ENCODE results near the gene RARRES2.

Gene RARRES2

GRCh38 chr7:150375662-150376521 is 34.5 kb upstream of the RARRES2 start:
- no peak for DNase-seq

DNA sequence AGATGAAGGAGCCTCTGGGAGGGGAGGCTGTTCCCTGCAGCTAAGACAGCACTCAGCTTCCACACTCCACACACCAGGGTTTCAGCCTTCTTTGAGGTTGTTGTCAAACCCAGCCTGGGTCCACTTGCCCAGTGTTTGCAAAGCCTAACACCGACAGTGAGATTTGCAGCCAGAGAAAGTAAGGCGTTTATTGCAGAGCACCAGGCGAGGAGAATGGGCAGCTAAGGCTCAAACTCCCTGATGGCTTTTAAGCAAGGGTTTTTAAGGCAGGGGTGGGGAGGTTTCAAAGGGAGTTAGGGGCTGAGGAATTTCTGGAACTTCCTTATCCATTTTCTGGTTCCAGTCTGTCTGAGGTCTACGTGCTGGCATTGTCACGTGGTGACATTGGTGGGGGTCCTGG is 33.0 kb upstream of the RARRES2 start:
- peak; percentile 94 for DNase-seq

- no peak for DNase-seq
Observed at GRCh38 chr7:150374026-150374425, 32.6 kb upstream of the RARRES2 start.

DNA sequence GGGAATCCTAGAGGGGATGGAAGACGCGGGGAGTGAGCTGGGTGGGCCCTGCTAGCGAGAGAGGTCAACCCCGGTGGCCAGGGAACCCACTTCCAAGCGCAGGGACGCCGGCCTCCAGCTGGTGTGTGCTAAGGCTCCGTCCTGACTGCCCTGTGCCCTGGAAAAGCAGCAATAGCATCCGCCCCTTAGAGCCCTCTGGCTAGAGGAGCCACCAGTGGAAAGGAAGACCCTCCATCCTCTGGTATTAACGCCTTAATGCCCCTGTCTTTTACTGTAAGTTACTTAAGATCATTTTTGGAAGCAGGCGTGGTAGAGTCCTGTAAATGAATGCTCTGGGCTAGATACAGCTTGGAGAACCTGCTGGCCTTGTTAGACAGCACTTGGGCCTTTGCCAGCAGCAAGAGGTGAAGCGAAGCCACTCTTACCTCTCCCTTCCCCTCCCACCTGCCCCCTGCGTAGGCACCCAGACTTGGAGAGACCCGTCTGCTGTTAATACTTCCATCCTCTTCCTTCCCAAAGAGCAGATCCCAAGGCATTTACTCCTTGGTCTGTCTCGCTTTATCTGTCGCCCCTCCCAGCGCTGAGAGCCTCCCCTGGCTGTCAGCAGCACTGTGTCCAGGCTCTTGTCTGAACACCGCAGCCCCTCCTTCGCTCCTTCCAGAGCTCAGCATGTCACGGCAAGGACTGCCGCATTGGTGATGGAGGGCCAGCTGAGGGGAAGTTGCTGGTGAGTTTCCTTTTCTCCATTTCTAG is 31.8 kb upstream of the RARRES2 start:
- DNase-seq: peak; percentile 78

DNA sequence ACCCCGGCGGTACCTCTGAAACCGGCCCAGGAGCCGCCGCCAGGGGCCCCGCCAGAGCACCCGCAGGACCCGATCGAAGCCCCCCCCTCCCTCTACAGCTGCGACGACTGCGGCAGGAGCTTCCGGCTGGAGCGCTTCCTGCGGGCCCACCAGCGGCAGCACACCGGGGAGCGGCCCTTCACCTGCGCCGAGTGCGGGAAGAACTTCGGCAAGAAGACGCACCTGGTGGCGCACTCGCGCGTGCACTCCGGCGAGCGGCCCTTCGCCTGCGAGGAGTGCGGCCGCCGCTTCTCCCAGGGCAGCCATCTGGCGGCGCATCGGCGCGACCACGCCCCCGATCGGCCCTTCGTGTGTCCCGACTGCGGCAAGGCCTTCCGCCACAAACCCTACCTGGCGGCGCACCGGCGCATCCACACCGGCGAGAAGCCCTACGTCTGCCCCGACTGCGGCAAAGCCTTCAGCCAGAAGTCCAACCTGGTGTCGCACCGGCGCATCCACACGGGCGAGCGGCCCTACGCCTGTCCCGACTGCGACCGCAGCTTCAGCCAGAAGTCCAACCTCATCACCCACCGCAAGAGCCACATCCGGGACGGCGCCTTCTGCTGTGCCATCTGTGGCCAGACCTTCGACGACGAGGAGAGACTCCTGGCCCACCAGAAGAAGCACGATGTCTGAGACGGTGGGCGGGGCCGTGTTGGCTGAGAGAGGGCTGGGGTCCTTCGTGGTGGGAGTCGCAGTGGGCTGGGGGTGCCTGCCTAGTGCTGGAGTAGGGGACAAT is 31.0 kb upstream of the RARRES2 start:
- DNase-seq: no peak

DNA sequence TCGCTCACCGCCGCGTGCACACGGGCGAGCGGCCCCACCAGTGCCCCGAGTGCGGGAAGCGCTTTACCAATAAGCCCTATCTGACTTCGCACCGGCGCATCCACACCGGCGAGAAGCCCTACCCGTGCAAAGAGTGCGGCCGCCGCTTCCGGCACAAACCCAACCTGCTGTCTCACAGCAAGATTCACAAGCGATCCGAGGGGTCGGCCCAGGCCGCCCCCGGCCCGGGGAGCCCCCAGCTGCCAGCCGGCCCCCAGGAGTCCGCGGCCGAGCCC is 30.5 kb upstream of the RARRES2 start:
- DNase-seq: no peak

GRCh38 chr7:150371131-150371995 is 29.9 kb upstream of the RARRES2 start:
- DNase-seq: no peak

DNA sequence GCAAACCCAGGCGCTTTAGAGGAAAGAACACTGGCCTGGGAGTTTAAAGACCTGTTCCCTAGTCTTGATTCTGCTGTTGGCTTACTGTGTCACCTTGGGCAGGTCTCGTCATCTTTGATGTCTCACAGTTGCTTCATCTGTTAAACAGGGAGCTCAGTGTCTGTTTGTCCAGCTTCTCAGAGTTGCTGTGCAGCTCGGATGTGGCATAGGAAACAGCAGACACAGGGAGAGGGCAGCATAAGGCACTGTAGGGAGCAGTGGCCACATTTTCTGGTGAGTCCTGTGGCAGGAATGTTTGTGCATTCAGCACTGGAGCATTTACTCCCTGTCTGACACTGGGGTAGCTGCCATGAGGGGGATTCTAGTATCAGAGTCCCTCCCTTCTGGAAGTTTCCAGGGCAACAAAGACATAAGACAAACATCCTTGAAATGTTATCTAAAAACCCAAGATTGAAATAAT is 29.2 kb upstream of the RARRES2 start:
- peak; percentile 69 for DNase-seq

GRCh38 chr7:150369748-150370501 is 28.5 kb upstream of the RARRES2 start:
- no peak for DNase-seq

DNA sequence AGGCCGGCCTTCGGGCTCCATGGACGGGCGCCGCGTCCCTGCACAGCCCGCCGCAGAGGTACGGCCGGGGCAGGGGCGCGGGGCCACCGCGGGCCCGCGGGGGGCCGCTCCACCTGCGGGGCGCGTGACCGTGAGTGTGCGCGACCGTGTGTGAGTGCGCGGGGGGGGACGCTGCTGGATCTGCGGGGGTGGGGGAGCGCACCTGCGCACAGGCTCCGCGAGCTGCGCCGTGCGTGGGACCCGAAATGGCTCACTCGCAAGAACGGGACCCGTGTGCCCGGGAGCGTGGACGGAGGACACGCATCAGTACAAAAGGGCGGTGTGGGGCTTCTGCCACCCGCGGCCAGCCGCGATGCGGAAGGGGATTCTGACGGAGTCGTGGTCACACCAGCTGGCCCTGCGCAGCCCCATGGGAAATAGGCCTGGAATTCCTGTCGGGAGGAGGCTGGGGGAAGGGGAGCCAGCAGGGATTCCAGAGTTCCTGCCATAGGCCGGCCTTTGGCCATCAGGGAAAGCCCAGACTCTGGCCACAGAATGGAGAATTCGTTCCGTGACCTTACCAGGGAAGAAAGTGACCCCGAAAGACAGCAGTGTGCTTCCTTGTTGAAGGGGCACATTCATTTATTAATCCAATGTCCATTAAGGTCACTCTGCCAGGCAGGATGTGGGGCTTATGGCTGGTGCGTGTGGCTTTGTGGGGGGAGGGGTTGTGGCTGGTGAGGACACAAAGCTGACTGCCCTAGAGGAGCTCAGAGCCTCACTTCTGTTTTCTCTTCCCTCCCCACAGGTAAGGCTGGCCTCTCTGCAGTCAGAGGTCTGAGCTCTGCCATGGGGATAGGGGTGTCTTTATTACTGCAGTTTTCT is 27.7 kb upstream of the RARRES2 start:
- DNase-seq: peak; percentile 92

DNA sequence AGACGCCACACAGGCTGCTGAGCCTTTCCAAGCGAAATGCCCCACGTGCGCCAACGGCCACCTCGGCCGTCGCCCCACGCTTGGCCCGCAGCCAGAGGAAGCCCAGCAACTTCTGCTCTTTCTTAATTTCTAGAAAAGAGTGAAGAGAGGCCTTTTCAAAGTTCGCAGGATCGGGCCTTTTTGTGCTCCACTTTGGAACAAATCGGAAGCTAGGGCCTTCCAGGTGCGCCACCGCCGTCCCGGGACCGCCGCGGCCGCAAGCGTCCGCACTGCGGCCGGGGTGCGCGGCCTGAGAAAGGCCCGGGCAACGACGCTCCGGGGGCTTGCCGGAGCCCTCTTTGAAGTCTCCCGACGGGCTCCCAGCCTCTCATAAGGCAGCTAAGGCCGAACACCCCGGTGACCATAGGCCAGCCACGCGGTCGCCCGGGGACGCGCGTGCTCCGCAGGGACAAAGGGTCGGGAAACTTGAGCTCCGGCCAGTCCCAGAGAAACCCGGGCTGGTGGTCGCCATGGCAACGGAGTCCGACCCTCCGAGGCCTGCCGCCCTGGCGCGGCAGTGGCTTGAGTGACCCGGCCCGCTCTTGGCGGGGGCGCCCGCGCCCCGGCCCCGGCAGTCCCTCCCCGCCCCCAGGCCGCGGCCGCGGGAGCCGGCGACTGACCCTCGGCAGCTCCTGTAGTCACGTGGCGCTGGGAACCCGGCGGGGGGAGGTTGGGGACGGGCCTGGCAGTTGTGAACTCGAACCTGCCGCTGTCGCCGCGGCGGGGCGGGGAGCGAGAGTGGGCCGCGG is 26.9 kb upstream of the RARRES2 start, which contains the start of gene REPIN1:
Gene REPIN1 (plus strand): TSS at position 727 of the 788 bp plus-strand sequence. CDS start 890 bp downstream, outside the sequence.
- DNase-seq: peak; percentile 94

DNA sequence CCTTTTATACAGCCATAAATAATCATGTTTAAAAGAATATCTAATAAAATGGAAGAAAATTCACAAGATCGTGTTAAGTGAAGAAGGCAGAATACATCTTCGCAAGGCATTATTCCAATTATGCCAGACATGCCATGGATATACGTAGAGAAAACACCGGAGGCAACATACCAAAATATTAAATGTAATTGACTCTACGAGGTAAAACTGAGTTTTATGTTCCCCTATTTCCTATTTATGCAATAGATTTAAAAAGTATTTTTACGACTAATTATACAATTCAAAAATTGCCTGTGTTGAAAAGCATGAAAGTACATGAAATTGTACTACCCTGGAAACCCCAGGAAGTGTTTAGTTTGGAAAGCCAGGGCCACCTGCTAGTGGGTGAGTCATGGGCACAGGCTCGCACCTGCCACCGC is 26.3 kb upstream of the RARRES2 start:
- DNase-seq: no peak

DNA sequence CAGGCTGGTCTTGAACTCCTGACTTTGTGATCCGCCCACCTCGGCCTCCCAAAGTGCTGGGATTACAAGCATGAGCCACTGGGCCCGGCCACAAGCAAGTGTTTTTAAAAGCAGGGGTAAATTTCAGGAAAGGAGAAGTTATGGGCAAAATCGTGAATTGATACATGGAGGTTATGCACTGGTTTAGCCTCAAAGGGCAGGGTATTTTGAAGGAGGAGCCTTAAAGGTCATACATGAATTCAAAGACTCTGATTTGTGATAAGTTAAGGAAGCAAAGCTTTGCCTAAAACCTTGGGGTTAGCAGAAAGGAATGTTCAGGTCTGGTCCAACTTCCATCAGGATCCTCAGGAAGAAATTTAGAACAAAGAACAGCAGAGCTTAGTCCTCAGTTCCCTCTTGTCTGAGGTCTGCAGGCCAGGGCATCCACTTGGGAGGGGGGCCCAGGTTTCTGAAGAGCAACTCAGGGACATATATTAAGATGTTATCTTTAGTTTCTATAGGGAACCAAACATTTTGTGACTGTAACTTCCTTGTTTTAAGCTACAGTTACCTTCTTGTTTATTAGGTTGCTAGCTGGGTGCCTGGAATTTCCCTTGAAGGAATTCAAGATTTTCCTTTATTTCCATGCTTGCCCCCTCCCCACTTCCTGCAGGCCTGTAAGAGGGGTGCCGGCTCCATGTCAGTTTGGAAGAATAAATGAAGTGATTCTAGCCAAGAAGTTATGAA is 24.4 kb upstream of the RARRES2 start:
- DNase-seq: no peak

GRCh38 chr7:150365194-150365593 is 23.8 kb upstream of the RARRES2 start:
- no peak for DNase-seq

DNA sequence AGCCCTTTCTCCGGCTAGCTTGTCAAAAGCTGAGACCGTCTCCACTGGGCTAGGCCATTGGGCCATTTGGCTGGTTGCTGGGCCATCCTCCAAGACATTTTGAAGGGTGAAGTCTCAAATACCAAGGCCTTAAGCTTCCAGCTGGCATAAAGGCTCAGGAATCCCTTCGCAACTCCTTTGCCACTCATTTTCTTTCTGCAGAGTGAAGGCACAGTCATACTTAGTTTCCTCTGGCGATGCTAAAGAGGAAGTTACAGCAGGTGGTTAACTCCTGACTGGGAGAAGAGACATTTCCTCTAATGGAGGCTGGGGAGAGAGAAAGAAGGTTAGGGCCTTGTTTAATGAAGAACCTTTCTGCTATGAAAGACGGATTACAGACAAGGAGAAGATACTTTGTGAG is 22.4 kb upstream of the RARRES2 start:
- DNase-seq: no peak

- no peak for DNase-seq
Observed at GRCh38 chr7:150363370-150363769, 21.9 kb upstream of the RARRES2 start.

GRCh38 chr7:150361807-150362621 is 20.6 kb upstream of the RARRES2 start:
- no peak for DNase-seq

GRCh38 chr7:150361402-150361801 is 20.0 kb upstream of the RARRES2 start:
- peak; percentile 61 for DNase-seq

All from islet precursor cell (in vitro differentiated cells).